Neutrophil (primary cell): ENCODE data around the gene ZNF672.

Source experiments
- H3K27ac ChIP-seq: fragments of 200-600 bp; sonication (generic); 2 replicates; pipeline ENCODE4 v1.5.1; 2016; ENCODE audit warnings: mild to moderate bottlenecking, moderate library complexity
- H3K27me3 ChIP-seq: fragments of 200-600 bp; sonication (generic); 2 replicates; pipeline ENCODE4 v1.6.0; 2016; ENCODE audit warnings: mild to moderate bottlenecking
- H3K36me3 ChIP-seq: fragments of 200-600 bp; sonication (generic); 2 replicates; pipeline ENCODE4 v1.5.1; 2017
- H3K4me1 ChIP-seq, 2 experiments: fragments of 200-600 bp in 1 of 2; sonication (generic) in 1 of 2; 1 replicate in 1 of 2; 2 replicates in 1 of 2; pipeline versions ENCODE4 v1.5.1 to v1.6.1; 2013 to 2016; ENCODE audit warnings: low read depth in 1 of 2, low read length in 1 of 2, mild to moderate bottlenecking in 1 of 2, moderate library complexity in 1 of 2; ENCODE audit not compliant: control insufficient read depth in 1 of 2, insufficient read depth in 1 of 2
- H3K4me3 ChIP-seq, 2 experiments: fragments of 200-600 bp in 1 of 2; sonication (generic) in 1 of 2; 1 replicate in 1 of 2; 2 replicates in 1 of 2; pipeline ENCODE4 v1.5.1; 2013 to 2016; ENCODE audit warnings: low read depth in 1 of 2, low read length in 1 of 2, mild to moderate bottlenecking in 1 of 2, moderate library complexity in 1 of 2
- H3K9me3 ChIP-seq: fragments of 200-600 bp; sonication (generic); 2 replicates; pipeline ENCODE4 v1.5.1; 2016
- CTCF ChIP-seq: fragments of 200-600 bp; sonication (generic); IDR thresholded peaks from 2 replicates; pipeline ENCODE4 v1.5.1; 2016; ENCODE audit warnings: antibody characterized with exemption

Gene ZNF672

GRCh38 chr1:248810727-248811513 lies 27.1 kb upstream of the ZNF672 start:
- Histone ChIP-seq H3K4me1 (peaks cover 87 to 94% of the 10 kb centered on the region in 2 experiments), H3K27ac (peak overlapping the region; percentile 71), H3K27me3 (no peaks in the 10 kb centered on the region), H3K36me3 (peaks cover 70% of the 10 kb centered on the region), H3K4me3 (no peak overlapping the region), H3K9me3 (no peaks in the 10 kb centered on the region)
- TF ChIP-seq CTCF, result no peak

GRCh38 chr1:248811514-248812490 lies 26.2 kb upstream of the ZNF672 start:
- TF ChIP-seq CTCF, result no peak
- H3K36me3 ChIP-seq, result peaks cover 75% of the 10 kb centered on the region
- peak overlapping the region; percentile 71 for H3K27ac ChIP-seq
- H3K4me3 ChIP-seq, result no peak overlapping the region
- no peaks in the 10 kb centered on the region for H3K27me3 ChIP-seq
- H3K4me1 ChIP-seq, result peaks cover 87 to 94% of the 10 kb centered on the region in 2 experiments
- H3K9me3 ChIP-seq, result no peaks in the 10 kb centered on the region

- no peak for TF ChIP-seq CTCF
- Histone ChIP-seq H3K4me1 (peaks cover 87 to 94% of the 10 kb centered on the region in 2 experiments), H3K27me3 (no peaks in the 10 kb centered on the region), H3K9me3 (no peaks in the 10 kb centered on the region), H3K36me3 (peaks cover 75% of the 10 kb centered on the region), H3K27ac (peak overlapping the region; percentile 71), H3K4me3 (no peak overlapping the region)
Measured at GRCh38 chr1:248812736-248813425, 25.1 kb upstream of the ZNF672 start.

- H3K4me1 ChIP-seq, result peaks cover 93 to 94% of the 10 kb centered on the region in 2 experiments
Measured at GRCh38 chr1:248813546-248813945, 24.5 kb upstream of the ZNF672 start.

More at GRCh38 chr1:248813546-248813945, 24.5 kb upstream of the ZNF672 start:
- no peaks in the 10 kb centered on the region for H3K9me3 ChIP-seq
- no peak overlapping the region for H3K4me3 ChIP-seq
- peak overlapping the region; percentile 71 for H3K27ac ChIP-seq
- TF ChIP-seq CTCF, result no peak
- peaks cover 69% of the 10 kb centered on the region for H3K36me3 ChIP-seq
- H3K27me3 ChIP-seq, result no peaks in the 10 kb centered on the region
